ENCODE measurements around the gene PWWP2B.

PWWP2B gene

GRCh38 chr10:132364594-132364970 is 32.4 kb upstream of the PWWP2B start:
- Histone ChIP-seq H3K27ac (no peak overlapping the region), H3K4me1 (ENCODE audit: control insufficient read depth in 1 of 2, insufficient read depth in 1 of 2, low read depth in 1 of 2, low read length in 1 of 2) (no peaks in the 10 kb centered on the region), H3K36me3 (no peaks in the 10 kb centered on the region), H3K4me3 (ENCODE audit: low read depth in 1 of 2, low read length in 1 of 2) (no peak overlapping the region), H3K9me3 (no peaks in the 10 kb centered on the region), H3K27me3 (no peaks in the 10 kb centered on the region)
- TF ChIP-seq CTCF (IDR thresholded peaks at IDR 0.05): no peak

GRCh38 chr10:132365102-132365501 is 31.9 kb upstream of the PWWP2B start:
- H3K36me3 ChIP-seq: no peaks in the 10 kb centered on the region
- no peaks in the 10 kb centered on the region for H3K27me3 ChIP-seq
- no peak overlapping the region for H3K4me3 ChIP-seq (ENCODE audit: low read depth in 1 of 2, low read length in 1 of 2)
- TF ChIP-seq CTCF (IDR thresholded peaks at IDR 0.05): no peak
- no peaks in the 10 kb centered on the region for H3K9me3 ChIP-seq
- no peak overlapping the region for H3K27ac ChIP-seq
- H3K4me1 ChIP-seq (ENCODE audit: control insufficient read depth in 1 of 2, insufficient read depth in 1 of 2, low read depth in 1 of 2, low read length in 1 of 2): no peaks in the 10 kb centered on the region

- Histone ChIP-seq H3K27me3 (peaks cover 1% of the 10 kb centered on the region), H3K36me3 (no peaks in the 10 kb centered on the region), H3K4me3 (ENCODE audit: low read depth in 1 of 2, low read length in 1 of 2) (no peak overlapping the region), H3K9me3 (no peaks in the 10 kb centered on the region), H3K4me1 (ENCODE audit: control insufficient read depth in 1 of 2, insufficient read depth in 1 of 2, low read depth in 1 of 2, low read length in 1 of 2) (no peaks in the 10 kb centered on the region), H3K27ac (no peak overlapping the region)
- no peak for TF ChIP-seq CTCF (IDR thresholded peaks at IDR 0.05)
These were observed 31.0 kb upstream of the PWWP2B start for GRCh38 chr10:132366006-132366405.

GRCh38 chr10:132366499-132366898 is 30.5 kb upstream of the PWWP2B start:
- Histone ChIP-seq H3K4me1 (ENCODE audit: control insufficient read depth in 1 of 2, insufficient read depth in 1 of 2, low read depth in 1 of 2, low read length in 1 of 2) (no peaks in the 10 kb centered on the region), H3K4me3 (ENCODE audit: low read depth in 1 of 2, low read length in 1 of 2) (no peak overlapping the region), H3K27ac (no peak overlapping the region), H3K27me3 (peaks cover 6% of the 10 kb centered on the region), H3K36me3 (no peaks in the 10 kb centered on the region), H3K9me3 (no peaks in the 10 kb centered on the region)
- no peak for TF ChIP-seq CTCF (IDR thresholded peaks at IDR 0.05)

DNA sequence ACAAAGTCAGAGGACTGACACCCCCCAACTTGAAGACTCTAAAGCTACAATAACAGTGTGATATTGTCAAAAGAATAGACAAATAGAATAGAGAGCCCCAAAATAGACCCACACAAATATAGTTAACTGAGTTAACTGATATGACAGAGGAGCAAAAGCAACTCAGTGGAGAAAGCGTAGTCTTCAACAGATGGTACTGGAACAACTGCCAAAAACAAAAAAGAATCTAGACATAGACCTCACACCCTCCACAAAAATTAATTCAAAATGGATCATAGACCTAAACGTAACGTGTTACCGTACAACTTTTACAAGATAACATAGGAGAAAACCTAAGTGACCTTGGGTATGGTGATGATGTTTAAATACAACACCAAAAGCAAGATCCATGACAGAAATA is 28.6 kb upstream of the PWWP2B start:
- H3K9me3 ChIP-seq: no peaks in the 10 kb centered on the region
- TF ChIP-seq CTCF (IDR thresholded peaks at IDR 0.05): no peak
- no peaks in the 10 kb centered on the region for H3K4me1 ChIP-seq (ENCODE audit: control insufficient read depth in 1 of 2, insufficient read depth in 1 of 2, low read depth in 1 of 2, low read length in 1 of 2)
- H3K27me3 ChIP-seq: peaks cover 20% of the 10 kb centered on the region
- no peak overlapping the region for H3K27ac ChIP-seq
- H3K36me3 ChIP-seq: no peaks in the 10 kb centered on the region
- H3K4me3 ChIP-seq (ENCODE audit: low read depth in 1 of 2, low read length in 1 of 2): no peak overlapping the region

Data from neutrophil (primary cell).